Measurements from ENCODE around the gene DYRK1B.

The DYRK1B gene

GRCh38 chr19:39807846-39808364 lies 26.1 kb downstream of the DYRK1B start:
- peaks cover 5% of the 10 kb centered on the region for H3K9me3 Mint-ChIP-seq
- H3K36me3 Mint-ChIP-seq (ENCODE audit: low read depth): no peaks in the 10 kb centered on the region
- no peak for TF ChIP-seq CTCF (IDR thresholded peaks at IDR 0.05; ENCODE audit: unreplicated experiment in 3 of 3)
- no peak overlapping the region for H3K27ac Mint-ChIP-seq
- peaks cover 24% of the 10 kb centered on the region for H3K4me1 Mint-ChIP-seq
- no peak overlapping the region for H3K4me3 Mint-ChIP-seq
- H3K27me3 Mint-ChIP-seq (ENCODE audit: low read depth): no peaks in the 10 kb centered on the region

- TF ChIP-seq CTCF (IDR thresholded peaks at IDR 0.05; ENCODE audit: unreplicated experiment in 3 of 3): no peak
- Mint-ChIP-seq H3K27ac (no peak overlapping the region), H3K36me3 (ENCODE audit: low read depth) (no peaks in the 10 kb centered on the region)
These were observed 28.9 kb downstream of the DYRK1B start for GRCh38 chr19:39805104-39805503.

GRCh38 chr19:39802958-39803357 lies 31.0 kb downstream of the DYRK1B start:
- Mint-ChIP-seq H3K27ac (peak overlapping the region; percentile 18 to 44 (median 31)), H3K9me3 (peaks cover 1% of the 10 kb centered on the region), H3K27me3 (ENCODE audit: low read depth) (no peaks in the 10 kb centered on the region), H3K4me1 (peaks cover 18% of the 10 kb centered on the region), H3K36me3 (ENCODE audit: low read depth) (no peaks in the 10 kb centered on the region), H3K4me3 (peak overlapping the region in 1 of 3 experiments; percentile 33)
- TF ChIP-seq CTCF (IDR thresholded peaks at IDR 0.05; ENCODE audit: unreplicated experiment in 3 of 3): no peak

More at GRCh38 chr19:39805104-39805503, 28.9 kb downstream of the DYRK1B start:
- no peaks in the 10 kb centered on the region for H3K27me3 Mint-ChIP-seq (ENCODE audit: low read depth)
- peaks cover 18% of the 10 kb centered on the region for H3K4me1 Mint-ChIP-seq
- no peak overlapping the region for H3K4me3 Mint-ChIP-seq
- peaks cover 5% of the 10 kb centered on the region for H3K9me3 Mint-ChIP-seq

- Mint-ChIP-seq H3K4me3 (no peak overlapping the region), H3K36me3 (ENCODE audit: low read depth) (no peaks in the 10 kb centered on the region), H3K27me3 (ENCODE audit: low read depth) (no peaks in the 10 kb centered on the region), H3K4me1 (peaks cover 9% of the 10 kb centered on the region), H3K9me3 (no peaks in the 10 kb centered on the region), H3K27ac (no peak overlapping the region)
- no peak for TF ChIP-seq CTCF (IDR thresholded peaks at IDR 0.05; ENCODE audit: unreplicated experiment in 3 of 3)
These were observed 36.9 kb downstream of the DYRK1B start for GRCh38 chr19:39797083-39797482.

- Mint-ChIP-seq H3K4me1 (peaks cover 9% of the 10 kb centered on the region), H3K36me3 (ENCODE audit: low read depth) (no peaks in the 10 kb centered on the region), H3K4me3 (no peak overlapping the region), H3K27ac (no peak overlapping the region), H3K27me3 (ENCODE audit: low read depth) (no peaks in the 10 kb centered on the region), H3K9me3 (no peaks in the 10 kb centered on the region)
- TF ChIP-seq CTCF (IDR thresholded peaks at IDR 0.05; ENCODE audit: unreplicated experiment in 3 of 3): no peak
These were observed 37.9 kb downstream of the DYRK1B start for GRCh38 chr19:39796000-39796498.

- TF ChIP-seq CTCF (IDR thresholded peaks at IDR 0.05; ENCODE audit: unreplicated experiment in 3 of 3): no peak
- no peaks in the 10 kb centered on the region for H3K36me3 Mint-ChIP-seq (ENCODE audit: low read depth)
These were observed 39.0 kb downstream of the DYRK1B start for GRCh38 chr19:39795001-39795400.

More at GRCh38 chr19:39795001-39795400, 39.0 kb downstream of the DYRK1B start:
- no peak overlapping the region for H3K4me3 Mint-ChIP-seq
- H3K9me3 Mint-ChIP-seq: peaks cover 2% of the 10 kb centered on the region
- no peak overlapping the region for H3K27ac Mint-ChIP-seq
- H3K4me1 Mint-ChIP-seq: peaks cover 9% of the 10 kb centered on the region
- H3K27me3 Mint-ChIP-seq (ENCODE audit: low read depth): no peaks in the 10 kb centered on the region

Data from nephron (organoid).